Esophagus muscularis mucosa (tissue), 4 donors: Measurements from ENCODE around the gene ZBTB4. TPM values are rescaled to one million over a fixed set of nuclear protein-coding genes. Genes with fewer than 3 reads are reported as not detected.

Experiments
- DNase-seq: peaks from one replicate; pipeline ENCODE4 v3.0.0-alpha.2; 2017; ENCODE audit errors: extremely low spot score
- H3K27ac ChIP-seq, 4 donors: fragments of 200-600 bp; sonication (generic); replicated peaks in 1 of 4; 1 replicate in 3 of 4; 2 replicates in 1 of 4; pipeline ENCODE4 v1.5.1; 2016 to 2019; ENCODE audit warnings: mild to moderate bottlenecking in 1 of 4
- H3K27me3 ChIP-seq, 4 donors: fragments of 200-600 bp; sonication (generic); one replicate each; pipeline versions ENCODE4 v1.5.1 to v1.6.0; 2016 to 2019
- H3K36me3 ChIP-seq, 4 donors: fragments of 200-600 bp; sonication (generic); one replicate each; pipeline ENCODE4 v1.5.1; 2016 to 2019
- H3K4me1 ChIP-seq, 4 donors: fragments of 200-600 bp; sonication (generic); one replicate each; pipeline ENCODE4 v1.5.1; 2016 to 2019
- H3K4me3 ChIP-seq, 4 donors: fragments of 200-600 bp; sonication (generic); 1 replicate in 2 of 4; 2 replicates in 2 of 4; pipeline ENCODE4 v1.5.1; 2016 to 2019; ENCODE audit warnings: mild to moderate bottlenecking in 4 of 4, moderate library complexity in 1 of 4
- H3K9me3 ChIP-seq, 4 donors: fragments of 200-600 bp; sonication (generic); 1 replicate in 3 of 4; 2 replicates in 1 of 4; pipeline ENCODE4 v1.5.1; 2016 to 2019
- CTCF ChIP-seq, 3 experiments: fragments of 200-600 bp in 2 of 3; fragments of 450-650 bp in 1 of 3; sonication (generic) in 2 of 3; IDR thresholded peaks; one replicate each; pipeline ENCODE4 v1.5.1; 2017 to 2019; ENCODE audit warnings: antibody characterized with exemption in 3 of 3, mild to moderate bottlenecking in 2 of 3, moderate library complexity in 1 of 3
- EP300 ChIP-seq: sonication (generic); formaldehyde crosslinking; IDR thresholded peaks from one replicate; pipeline ENCODE4 v1.6.1; 2017; ENCODE audit warnings: antibody characterized with exemption
- POLR2A ChIP-seq: fragments of 450-650 bp; IDR thresholded peaks from one replicate; pipeline ENCODE4 v1.6.1; 2017; ENCODE audit warnings: antibody characterized with exemption, moderate library complexity, mild to moderate bottlenecking, low read depth
- POLR2AphosphoS5 ChIP-seq, 2 donors: sonication (generic); formaldehyde crosslinking; IDR thresholded peaks; one replicate each; pipeline ENCODE4 v1.6.1; 2017; ENCODE audit warnings: antibody characterized with exemption in 2 of 2
- WGBS: methylation state at CpG from one replicate; pipeline ENCODE4 v1.1.5; 2018; 5-methylcytosine and 5-hydroxymethylcytosine counted together
- intact Hi-C: fragments of 100-400 bp; cut with DNase I; formaldehyde crosslinking; loops from one replicate; pipeline ENCODE4 v1.15.1; 2023
- total RNA-seq, 4 donors: library from RNA; depleted of rRNA; stranded (reverse); fragments of >200 nt; gene quantifications; one replicate each; pipeline versions ENCODE4 v1.1.0 to v1.2.1, GENCODE V29; 2016

The ZBTB4 gene
- total RNA-seq, 4 donors from 2014 or later: 57.5 to 113 (median 87.7) TPM

DNA sequence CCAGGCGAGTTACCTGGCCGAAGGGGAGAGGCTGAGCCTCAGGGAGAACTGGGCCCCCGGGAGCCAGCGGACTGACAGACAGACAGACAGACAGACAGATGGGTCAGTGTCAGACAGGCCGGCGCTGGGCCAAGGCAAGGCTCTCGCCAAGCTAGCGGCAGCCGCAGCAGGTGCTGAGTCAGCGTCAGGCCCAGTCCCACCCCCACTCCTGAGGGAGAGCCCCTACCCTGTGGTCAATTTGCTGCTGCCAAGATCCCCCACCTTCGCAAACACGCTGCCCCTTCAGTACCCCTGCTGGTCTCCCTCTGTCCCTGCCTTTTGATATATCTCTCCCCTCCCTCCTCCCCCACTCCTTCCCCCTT lies 38.6 kb downstream of the ZBTB4 start:
- DNase-seq: no peak
- intact Hi-C loops: no loop called here
- H3K4me3 ChIP-seq: peak overlapping the region in 2 of 4 donors; percentile 37 to 43
- H3K4me1 ChIP-seq: peaks cover 64 to 72% (median 67%) of the 10 kb centered on the region in 4 donors
- WGBS: 23% methylated on average over 12 of the region's 12 CpGs
- no peaks in the 10 kb centered on the region for H3K9me3 ChIP-seq
- H3K27me3 ChIP-seq: peaks cover 0 to 98% (median 48%) of the 10 kb centered on the region in 4 donors
- no peaks in the 10 kb centered on the region for H3K36me3 ChIP-seq
- TF ChIP-seq POLR2A: no peak
- TF ChIP-seq CTCF (IDR thresholded peaks at IDR 0.05): no peak
- TF ChIP-seq POLR2AphosphoS5 (IDR thresholded peaks at IDR 0.05): no peak
- no peak for TF ChIP-seq EP300
- no peak overlapping the region for H3K27ac ChIP-seq

- Histone ChIP-seq H3K4me1 (peaks cover 64 to 72% (median 68%) of the 10 kb centered on the region in 4 donors), H3K4me3 (peak overlapping the region; percentile 37 to 48 (median 40)), H3K27me3 (peaks cover 0 to 98% (median 43%) of the 10 kb centered on the region in 4 donors), H3K27ac (no peak overlapping the region), H3K9me3 (no peaks in the 10 kb centered on the region), H3K36me3 (no peaks in the 10 kb centered on the region)
- intact Hi-C loops: no loop called here
- no peak for TF ChIP-seq EP300
- TF ChIP-seq POLR2AphosphoS5 (IDR thresholded peaks at IDR 0.05): no peak
- TF ChIP-seq CTCF (IDR thresholded peaks at IDR 0.05): no peak
- no peak for DNase-seq
- 7% methylated on average over 23 of the region's 46 CpGs for WGBS
Measured at GRCh38 chr17:7440113-7440833, 39.2 kb downstream of the ZBTB4 start.

GRCh38 chr17:7439462-7440112 lies 39.8 kb downstream of the ZBTB4 start, which contains the start of gene FGF11:
Gene FGF11 (plus strand): TSS chr17:7439512. CDS start chr17:7439621, 109 bp downstream.
- no peak within 1 kb of the TSS for H3K27ac ChIP-seq
- H3K27me3 ChIP-seq: peaks cover 0 to 97% (median 37%) of the 10 kb centered on the region in 4 donors
- 6% methylated on average over 20 of the region's 50 CpGs for WGBS
- DNase-seq: no peak
- peak within 1 kb of the TSS; percentile 43 to 62 (median 46) for H3K4me3 ChIP-seq
- no peaks in the 10 kb centered on the region for H3K9me3 ChIP-seq
- peaks cover 59 to 72% (median 67%) of the 10 kb centered on the region in 4 donors for H3K4me1 ChIP-seq
- intact Hi-C loops: loop anchor here (5.0 kb wide), 2 partner anchors 48 to 118 kb away; partner anchors contain the start of gene TNFSF13
- H3K36me3 ChIP-seq: no peaks in the 10 kb centered on the region
- TF ChIP-seq POLR2AphosphoS5 (IDR thresholded peaks at IDR 0.05) (no peak), CTCF (IDR thresholded peaks at IDR 0.05) (no peak), EP300 (no peak), POLR2A (no peak)

GRCh38 chr17:7438656-7439460 lies 40.6 kb downstream of the ZBTB4 start:
- Histone ChIP-seq H3K4me1 (peaks cover 57 to 71% (median 67%) of the 10 kb centered on the region in 4 donors), H3K9me3 (no peaks in the 10 kb centered on the region), H3K27me3 (peaks cover 0 to 96% (median 37%) of the 10 kb centered on the region in 4 donors), H3K27ac (no peak overlapping the region), H3K4me3 (peak overlapping the region; percentile 43 to 62 (median 46)), H3K36me3 (no peaks in the 10 kb centered on the region)
- WGBS: 59% methylated on average over 11 of the region's 11 CpGs
- no peak for DNase-seq
- TF ChIP-seq POLR2A (no peak), POLR2AphosphoS5 (IDR thresholded peaks at IDR 0.05) (no peak), EP300 (no peak), CTCF (IDR thresholded peaks at IDR 0.05) (no peak)
- intact Hi-C loops: loop anchor here (5.0 kb wide), 2 partner anchors 48 to 118 kb away; partner anchors contain the start of gene TNFSF13
